Thymus (tissue), 11 donors: ENCODE results near the gene HPCAL1. TPM values are rescaled to one million over a fixed set of nuclear protein-coding genes. Genes with fewer than 3 reads are reported as not detected.

Experiments
- DNase-seq, 9 donors: peaks; one replicate each; pipeline ENCODE4 v3.0.0-alpha.2; 2013; ENCODE audit warnings: low spot score in 9 of 9, low read depth in 6 of 9, missing footprints in 1 of 9
- H3K27ac ChIP-seq, 2 donors: one replicate each; pipeline ENCODE4 v1.5.1; 2013; ENCODE audit warnings: control low read depth in 1 of 2, low read depth in 1 of 2, low read length in 1 of 2, mild to moderate bottlenecking in 1 of 2, moderate library complexity in 1 of 2
- H3K27me3 ChIP-seq, 2 donors: one replicate each; pipeline ENCODE4 v1.5.1; 2013; ENCODE audit warnings: low read length in 1 of 2; ENCODE audit not compliant: control insufficient read depth in 2 of 2, insufficient read depth in 1 of 2
- H3K36me3 ChIP-seq, 2 donors: one replicate each; pipeline ENCODE4 v1.5.1; 2013; ENCODE audit warnings: low read length in 1 of 2, mild to moderate bottlenecking in 1 of 2, moderate library complexity in 1 of 2; ENCODE audit not compliant: control insufficient read depth in 2 of 2, insufficient read depth in 2 of 2
- H3K4me1 ChIP-seq, 2 donors: one replicate each; pipeline ENCODE4 v1.5.1; 2013; ENCODE audit warnings: low read length in 2 of 2; ENCODE audit not compliant: control insufficient read depth in 2 of 2, insufficient read depth in 2 of 2
- H3K4me3 ChIP-seq, 2 donors: one replicate each; pipeline ENCODE4 v1.5.1; 2013; ENCODE audit warnings: low read length in 2 of 2, control low read depth in 1 of 2, mild to moderate bottlenecking in 1 of 2
- H3K9me3 ChIP-seq, 2 donors: one replicate each; pipeline ENCODE4 v1.5.1; 2013; ENCODE audit warnings: low read length in 1 of 2, mild to moderate bottlenecking in 1 of 2; ENCODE audit not compliant: control insufficient read depth in 2 of 2, insufficient read depth in 1 of 2
- WGBS: extraction: QIAGEN DNeasy Blood & Tissue Kit; methylation state at CpG from one replicate; pipeline ENCODE4 v1.1.7; 2013; 5-methylcytosine and 5-hydroxymethylcytosine counted together
- polyA plus RNA-seq: library from polyadenylated mRNA; stranded (reverse); fragments of 200-250 nt; gene quantifications from one replicate; pipeline ENCODE4 v1.2.3, GENCODE V29; 2013
- total RNA-seq: library from RNA; stranded (reverse); fragments of 120-200 nt; gene quantifications from one replicate; pipeline ENCODE4 v1.2.4, GENCODE V29; 2013
- donor health status: healthy.

HPCAL1 gene
- total and polyA plus RNA-seq, 2 donors, result 12.6 to 47.9 TPM

GRCh38 chr2:10350761-10351160 lies 48.1 kb downstream of the HPCAL1 start:
- peaks cover 0 to 16% of the 10 kb centered on the region in 2 donors for H3K4me1 ChIP-seq
- no peak overlapping the region for H3K27ac ChIP-seq
- H3K36me3 ChIP-seq, result no peaks in the 10 kb centered on the region
- no peaks in the 10 kb centered on the region for H3K27me3 ChIP-seq
- no peak for DNase-seq
- no peak overlapping the region for H3K4me3 ChIP-seq
- H3K9me3 ChIP-seq, result no peaks in the 10 kb centered on the region
- 79% methylated on average over 5 of the region's 5 CpGs for WGBS

DNA sequence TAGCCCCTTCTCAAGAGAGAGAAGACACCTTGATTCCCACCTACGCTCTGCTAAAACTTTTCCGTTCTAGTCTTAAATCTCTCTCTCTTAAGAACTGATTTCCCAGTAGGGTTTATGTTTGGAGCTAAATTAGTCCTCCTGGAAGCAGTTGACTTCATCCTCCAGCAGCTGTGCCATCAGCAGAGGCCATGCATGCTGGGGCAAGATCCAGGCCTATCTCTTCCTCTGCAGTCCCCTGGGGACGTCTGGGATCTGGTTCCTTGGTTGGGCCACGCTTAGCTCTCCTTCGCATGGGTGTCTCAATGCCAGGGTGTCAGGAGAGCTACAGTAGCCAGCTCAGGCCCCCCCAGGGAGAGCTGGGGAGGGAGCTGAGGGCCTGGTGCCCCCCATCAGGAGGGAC lies 49.7 kb downstream of the HPCAL1 start:
- H3K36me3 ChIP-seq, result no peaks in the 10 kb centered on the region
- H3K27me3 ChIP-seq, result no peaks in the 10 kb centered on the region
- H3K27ac ChIP-seq, result no peak overlapping the region
- H3K4me1 ChIP-seq, result peaks cover 0 to 6% of the 10 kb centered on the region in 2 donors
- DNase-seq, result no peak
- no peak overlapping the region for H3K4me3 ChIP-seq
- no peaks in the 10 kb centered on the region for H3K9me3 ChIP-seq
- 97% methylated on average over 5 of the region's 5 CpGs for WGBS

GRCh38 chr2:10352972-10353371 lies 50.3 kb downstream of the HPCAL1 start:
- Histone ChIP-seq H3K27me3 (no peaks in the 10 kb centered on the region), H3K4me1 (peaks cover 0 to 4% of the 10 kb centered on the region in 2 donors), H3K4me3 (no peak overlapping the region), H3K36me3 (no peaks in the 10 kb centered on the region), H3K27ac (no peak overlapping the region), H3K9me3 (no peaks in the 10 kb centered on the region)
- no peak for DNase-seq
- WGBS, result 99% methylated on average over 7 of the region's 7 CpGs

GRCh38 chr2:10353931-10354330 lies 51.2 kb downstream of the HPCAL1 start:
- Histone ChIP-seq H3K36me3 (peaks cover 0 to 4% of the 10 kb centered on the region in 2 donors), H3K4me3 (no peak overlapping the region), H3K27ac (no peak overlapping the region), H3K9me3 (no peaks in the 10 kb centered on the region), H3K4me1 (peaks cover 0 to 4% of the 10 kb centered on the region in 2 donors), H3K27me3 (no peaks in the 10 kb centered on the region)
- WGBS, result 98% methylated on average over 9 of the region's 9 CpGs
- DNase-seq, result no peak

- H3K9me3 ChIP-seq, result no peaks in the 10 kb centered on the region
- WGBS, result 97% methylated on average over 10 of the region's 10 CpGs
- H3K27me3 ChIP-seq, result no peaks in the 10 kb centered on the region
- H3K4me3 ChIP-seq, result no peak overlapping the region
- DNase-seq, result no peak
- peaks cover 3 to 5% of the 10 kb centered on the region in 2 donors for H3K36me3 ChIP-seq
- H3K4me1 ChIP-seq, result peaks cover 0 to 4% of the 10 kb centered on the region in 2 donors
- H3K27ac ChIP-seq, result no peak overlapping the region
These were observed 51.7 kb downstream of the HPCAL1 start for GRCh38 chr2:10354399-10354798.

GRCh38 chr2:10355471-10356438 lies 53.1 kb downstream of the HPCAL1 start:
- 97% methylated on average over 16 of the region's 16 CpGs for WGBS
- no peak overlapping the region for H3K27ac ChIP-seq

GRCh38 chr2:10356439-10356811 lies 53.7 kb downstream of the HPCAL1 start:
- H3K4me1 ChIP-seq, result peaks cover 0 to 6% of the 10 kb centered on the region in 2 donors
- H3K36me3 ChIP-seq, result peaks cover 4 to 5% of the 10 kb centered on the region in 2 donors
- DNase-seq, result no peak
- no peak overlapping the region for H3K4me3 ChIP-seq
- H3K27me3 ChIP-seq, result no peaks in the 10 kb centered on the region
- WGBS, result 87% methylated on average over 8 of the region's 8 CpGs
- no peaks in the 10 kb centered on the region for H3K9me3 ChIP-seq
- H3K27ac ChIP-seq, result no peak overlapping the region

More at GRCh38 chr2:10355471-10356438, 53.1 kb downstream of the HPCAL1 start:
- DNase-seq, result no peak
- Histone ChIP-seq H3K4me3 (no peak overlapping the region), H3K27me3 (no peaks in the 10 kb centered on the region), H3K36me3 (peaks cover 4 to 5% of the 10 kb centered on the region in 2 donors), H3K9me3 (no peaks in the 10 kb centered on the region), H3K4me1 (peaks cover 0 to 4% of the 10 kb centered on the region in 2 donors)

- 95% methylated on average over 24 of the region's 24 CpGs for WGBS
- no peaks in the 10 kb centered on the region for H3K27me3 ChIP-seq
- DNase-seq, result no peak
- peaks cover 4 to 5% of the 10 kb centered on the region in 2 donors for H3K36me3 ChIP-seq
- H3K4me1 ChIP-seq, result peaks cover 0 to 6% of the 10 kb centered on the region in 2 donors
- no peak overlapping the region for H3K4me3 ChIP-seq
- H3K27ac ChIP-seq, result no peak overlapping the region
- no peaks in the 10 kb centered on the region for H3K9me3 ChIP-seq
These were observed 54.8 kb downstream of the HPCAL1 start for GRCh38 chr2:10357193-10358169.
